ENCODE results near the gene ZNF541.

Gene ZNF541

GRCh38 chr19:47614559-47614958, 41.6 kb upstream of the ZNF541 start:
- Mint-ChIP-seq H3K4me3 (no peak overlapping the region), H3K27ac (no peak overlapping the region), H3K27me3 (ENCODE audit: low read depth, poor library complexity) (no peaks in the 10 kb centered on the region), H3K4me1 (peaks cover 48% of the 10 kb centered on the region), H3K36me3 (ENCODE audit: low read depth) (peaks cover 10% of the 10 kb centered on the region), H3K9me3 (no peaks in the 10 kb centered on the region)
- TF ChIP-seq CTCF (IDR thresholded peaks at IDR 0.05) = no peak
- DNase-seq = no peak

GRCh38 chr19:47614021-47614295, 41.0 kb upstream of the ZNF541 start:
- Mint-ChIP-seq H3K27ac (peak overlapping the region; percentile 21), H3K36me3 (ENCODE audit: low read depth) (peaks cover 10% of the 10 kb centered on the region), H3K4me1 (peaks cover 42% of the 10 kb centered on the region), H3K9me3 (no peaks in the 10 kb centered on the region), H3K27me3 (ENCODE audit: low read depth, poor library complexity) (no peaks in the 10 kb centered on the region), H3K4me3 (no peak overlapping the region)
- DNase-seq = no peak
- no peak for TF ChIP-seq CTCF (IDR thresholded peaks at IDR 0.05)

- DNase-seq = peak; percentile 44
- Mint-ChIP-seq H3K36me3 (ENCODE audit: low read depth) (peaks cover 10% of the 10 kb centered on the region), H3K4me3 (no peak overlapping the region), H3K27me3 (ENCODE audit: low read depth, poor library complexity) (no peaks in the 10 kb centered on the region), H3K4me1 (peaks cover 36% of the 10 kb centered on the region), H3K27ac (peak overlapping the region; percentile 72), H3K9me3 (no peaks in the 10 kb centered on the region)
- no peak for TF ChIP-seq CTCF (IDR thresholded peaks at IDR 0.05)
These were observed 40.4 kb upstream of the ZNF541 start for GRCh38 chr19:47613165-47614020.

GRCh38 chr19:47610902-47611301, 38.0 kb upstream of the ZNF541 start:
- no peak for TF ChIP-seq CTCF (IDR thresholded peaks at IDR 0.05)
- H3K27ac Mint-ChIP-seq = no peak overlapping the region
- peak overlapping the region; percentile 78 for H3K4me3 Mint-ChIP-seq
- no peaks in the 10 kb centered on the region for H3K27me3 Mint-ChIP-seq (ENCODE audit: low read depth, poor library complexity)
- peaks cover 15% of the 10 kb centered on the region for H3K36me3 Mint-ChIP-seq (ENCODE audit: low read depth)
- peaks cover 37% of the 10 kb centered on the region for H3K4me1 Mint-ChIP-seq
- no peak for DNase-seq
- no peaks in the 10 kb centered on the region for H3K9me3 Mint-ChIP-seq

- Mint-ChIP-seq H3K27ac (no peak overlapping the region), H3K4me1 (peaks cover 37% of the 10 kb centered on the region), H3K4me3 (peak overlapping the region; percentile 78), H3K9me3 (no peaks in the 10 kb centered on the region), H3K27me3 (ENCODE audit: low read depth, poor library complexity) (no peaks in the 10 kb centered on the region), H3K36me3 (ENCODE audit: low read depth) (peaks cover 15% of the 10 kb centered on the region)
- no peak for TF ChIP-seq CTCF (IDR thresholded peaks at IDR 0.05)
- peak; percentile 70 for DNase-seq
These were observed 37.3 kb upstream of the ZNF541 start for GRCh38 chr19:47609906-47610894.

Measured in nephron progenitor cell (in vitro differentiated cells).